Urothelium cell line (cell line): ENCODE measurements around the gene DKC1.

Source experiments
- DNase-seq: peaks from one replicate; pipeline ENCODE4 v3.0.0; 2011; ENCODE audit warnings: low spot score, mixed read lengths
- FAIRE-seq: peaks from 2 replicates; lab custom pipeline; 2011; peaks lifted over from hg19 to GRCh38; lab: Jason Lieb, UNC

The DKC1 gene

GRCh38 chrX:154735695-154736393 is 26.8 kb upstream of the DKC1 start:
- DNase-seq = no peak
- no peak for FAIRE-seq

- FAIRE-seq (no peak), DNase-seq (no peak)
These were observed 25.5 kb upstream of the DKC1 start for GRCh38 chrX:154737136-154737535.

- no peak for FAIRE-seq
- DNase-seq = no peak
These were observed 24.5 kb upstream of the DKC1 start for GRCh38 chrX:154738011-154738738.

- no peak for DNase-seq
- no peak for FAIRE-seq
These were observed 22.7 kb upstream of the DKC1 start for GRCh38 chrX:154739952-154740465.

- DNase-seq = no peak
These were observed 20.1 kb upstream of the DKC1 start for GRCh38 chrX:154742613-154743012.

GRCh38 chrX:154748712-154749339 is 13.8 kb upstream of the DKC1 start:
- FAIRE-seq = no peak
- peak; percentile 59 for DNase-seq

More at GRCh38 chrX:154742613-154743012, 20.1 kb upstream of the DKC1 start:
- FAIRE-seq = no peak

GRCh38 chrX:154749856-154750255 is 12.8 kb upstream of the DKC1 start:
- no peak for DNase-seq

GRCh38 chrX:154750301-154751202 is 12.1 kb upstream of the DKC1 start, which contains the start of gene GAB3:
GAB3 (minus strand) TSS chrX:154751077; CDS start chrX:154751025, 52 bp downstream.
- FAIRE-seq = no peak
- DNase-seq = peak; percentile 40

More at GRCh38 chrX:154749856-154750255, 12.8 kb upstream of the DKC1 start:
- no peak for FAIRE-seq

- FAIRE-seq (no peak), DNase-seq (no peak)
These were observed 11.4 kb upstream of the DKC1 start for GRCh38 chrX:154751203-154751668.

- no peak for DNase-seq
- FAIRE-seq = no peak
These were observed 10.9 kb upstream of the DKC1 start for GRCh38 chrX:154751669-154752271.

GRCh38 chrX:154758696-154759095 is 4.0 kb upstream of the DKC1 start:
- DNase-seq (no peak), FAIRE-seq (no peak)

GRCh38 chrX:154761977-154762536 is 607 bp upstream of the DKC1 start:
- FAIRE-seq = no peak

GRCh38 chrX:154774622-154775021 is 12.0 kb downstream of the DKC1 start:
- no peak for FAIRE-seq

More at GRCh38 chrX:154761977-154762536, 607 bp upstream of the DKC1 start:
- DNase-seq = no peak

GRCh38 chrX:154775419-154776349 is 13.0 kb downstream of the DKC1 start:
- DNase-seq = no peak
- FAIRE-seq = no peak

More at GRCh38 chrX:154774622-154775021, 12.0 kb downstream of the DKC1 start:
- no peak for DNase-seq

GRCh38 chrX:154776753-154777152 is 14.1 kb downstream of the DKC1 start:
- DNase-seq (no peak), FAIRE-seq (no peak)

- no peak for FAIRE-seq
- no peak for DNase-seq
These were observed 16.6 kb downstream of the DKC1 start for GRCh38 chrX:154779261-154779660.

- no peak for FAIRE-seq
These were observed 18.3 kb downstream of the DKC1 start for GRCh38 chrX:154780968-154781367.

More at GRCh38 chrX:154780968-154781367, 18.3 kb downstream of the DKC1 start:
- no peak for DNase-seq
